HL-60/S4 treated with phorbol 12-myristate 13-acetate at 8.2 ng/mL for 4 days and 3 days (cell line): ENCODE results near the gene SKP2.
"Not testable (repeated sequence)": the region's sequence is repeated elsewhere in the genome, so short reads cannot be mapped to it uniquely, and the experiment has no call there.

Experiments used
- in situ Hi-C: fragments of 300-500 bp; cut with MboI; formaldehyde crosslinking; loops from 2 replicates; pipeline ENCODE4 v1.15.0; 2022; ENCODE audit warnings: low sequenced_read_pairs

SKP2 gene

GRCh38 chr5:36151434-36152323 lies at the start of gene SKP2, which contains the start of gene LMBRD2:
Gene SKP2, plus strand, starts transcription at chr5:36152111. Its CDS starts 152 bp downstream, at chr5:36152263.
Gene LMBRD2, minus strand, starts transcription at chr5:36151887. Its CDS starts 8,538 bp downstream, at chr5:36143349.
- in situ Hi-C loops: no loop called here

- in situ Hi-C loops: no loop called here
Observed at GRCh38 chr5:36105819-36106218, 46.1 kb upstream of the SKP2 start.

GRCh38 chr5:36108758-36109460 lies 43.0 kb upstream of the SKP2 start:
- in situ Hi-C loops: no loop called here

- in situ Hi-C loops: no loop called here
Observed at GRCh38 chr5:36111238-36111637, 40.7 kb upstream of the SKP2 start.

- in situ Hi-C loops: no loop called here
Observed at GRCh38 chr5:36125868-36126267, 26.0 kb upstream of the SKP2 start.

GRCh38 chr5:36128795-36129194 lies 23.1 kb upstream of the SKP2 start:
- in situ Hi-C loops: no loop called here

GRCh38 chr5:36129666-36130065 lies 22.2 kb upstream of the SKP2 start:
- in situ Hi-C loops: not testable (repeated sequence)

- in situ Hi-C loops: not testable (repeated sequence)
Observed at GRCh38 chr5:36133009-36133408, 18.9 kb upstream of the SKP2 start.

GRCh38 chr5:36135988-36136387 lies 15.9 kb upstream of the SKP2 start:
- in situ Hi-C loops: no loop called here

- in situ Hi-C loops: no loop called here
Observed at GRCh38 chr5:36136581-36136980, 15.3 kb upstream of the SKP2 start.

- in situ Hi-C loops: no loop called here
Observed at GRCh38 chr5:36138900-36139683, 12.8 kb upstream of the SKP2 start.

- in situ Hi-C loops: no loop called here
Observed at GRCh38 chr5:36145311-36145710, 6.6 kb upstream of the SKP2 start.

GRCh38 chr5:36146390-36146789 lies 5.5 kb upstream of the SKP2 start:
- in situ Hi-C loops: no loop called here

GRCh38 chr5:36147681-36148080 lies 4.2 kb upstream of the SKP2 start:
- in situ Hi-C loops: no loop called here

- in situ Hi-C loops: no loop called here
Observed at GRCh38 chr5:36150676-36151433, 1.1 kb upstream of the SKP2 start.

GRCh38 chr5:36152324-36153297 lies 700 bp downstream of the SKP2 start:
- in situ Hi-C loops: no loop called here

- in situ Hi-C loops: no loop called here
Observed at GRCh38 chr5:36153298-36153677, 1.4 kb downstream of the SKP2 start.

- in situ Hi-C loops: no loop called here
Observed at GRCh38 chr5:36153726-36154125, 1.8 kb downstream of the SKP2 start.

GRCh38 chr5:36155291-36155690 lies 3.4 kb downstream of the SKP2 start:
- in situ Hi-C loops: no loop called here
